Measurements from ENCODE around the gene COL6A3.

Gene COL6A3

DNA sequence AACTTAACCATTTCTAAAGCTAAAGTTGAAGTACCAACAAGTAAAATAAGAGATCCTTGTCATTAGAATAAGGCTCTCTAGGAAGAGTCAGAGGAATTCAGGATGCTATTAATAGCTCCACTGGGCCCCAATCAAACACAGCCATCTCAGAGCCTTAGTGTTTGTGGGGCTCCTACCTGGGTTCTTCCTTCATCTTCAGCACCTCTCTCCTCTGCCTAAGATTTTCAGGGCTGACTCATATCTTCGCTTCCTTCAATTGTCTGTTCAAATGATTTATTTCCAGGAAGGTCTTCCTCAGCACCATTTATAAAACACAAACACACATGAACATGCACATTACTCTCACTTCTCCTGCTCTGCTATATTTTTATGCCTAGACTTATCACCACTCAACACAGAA lies 119.5 kb downstream of the COL6A3 start:
- DNase-seq (ENCODE audit: low read depth): no peak

DNA sequence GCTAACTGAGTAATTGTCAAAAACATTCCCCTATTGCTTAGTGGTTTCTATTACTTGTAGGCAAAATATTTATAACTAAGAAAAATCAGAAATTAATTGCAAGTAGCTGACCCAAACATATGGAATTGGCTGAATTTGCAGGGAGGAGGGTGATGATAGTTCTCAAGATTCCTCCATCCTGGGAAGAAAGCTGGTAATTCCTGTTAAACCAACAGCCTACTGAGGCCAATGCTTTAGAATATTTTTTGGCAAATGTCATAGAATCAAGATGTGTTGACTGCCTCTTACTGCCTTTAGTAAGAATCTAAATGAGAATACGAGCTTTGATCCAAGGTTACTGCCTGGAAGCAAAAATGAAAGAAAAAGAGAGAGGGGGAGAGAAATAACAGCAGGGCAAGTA lies 120.0 kb downstream of the COL6A3 start:
- DNase-seq (ENCODE audit: low read depth): no peak

DNA sequence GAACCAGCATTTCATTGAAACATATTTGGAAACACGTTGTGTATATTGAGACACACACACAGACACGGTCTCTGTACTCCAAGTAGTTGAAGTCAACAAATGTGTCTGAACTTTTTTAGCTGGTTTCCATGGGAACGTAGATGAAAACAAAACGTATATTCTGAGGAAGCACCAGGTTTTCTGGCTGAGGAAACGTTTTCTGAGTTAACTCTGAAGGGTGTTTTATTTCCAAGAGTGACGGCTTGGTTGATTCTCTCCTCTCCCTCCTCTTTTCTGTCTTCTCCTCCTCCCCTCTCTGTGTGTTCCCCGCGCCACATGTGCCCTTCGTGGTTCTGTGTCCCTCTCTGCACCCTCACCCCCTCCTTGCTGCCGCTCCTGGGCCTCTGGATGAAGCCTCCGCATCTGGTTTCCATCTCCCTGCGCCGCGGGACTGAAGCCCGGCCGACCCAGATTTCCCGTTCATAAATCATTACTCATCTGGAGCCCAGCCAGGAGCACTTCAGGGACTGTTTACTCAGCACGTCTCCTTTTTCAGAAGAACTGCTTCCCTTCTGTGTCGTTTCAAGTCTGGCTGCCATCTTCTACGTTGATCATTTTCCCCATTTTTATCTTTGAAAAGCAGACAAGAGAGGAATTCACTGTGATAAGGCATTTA lies 122.7 kb downstream of the COL6A3 start:
- DNase-seq (ENCODE audit: low read depth): no peak

DNA sequence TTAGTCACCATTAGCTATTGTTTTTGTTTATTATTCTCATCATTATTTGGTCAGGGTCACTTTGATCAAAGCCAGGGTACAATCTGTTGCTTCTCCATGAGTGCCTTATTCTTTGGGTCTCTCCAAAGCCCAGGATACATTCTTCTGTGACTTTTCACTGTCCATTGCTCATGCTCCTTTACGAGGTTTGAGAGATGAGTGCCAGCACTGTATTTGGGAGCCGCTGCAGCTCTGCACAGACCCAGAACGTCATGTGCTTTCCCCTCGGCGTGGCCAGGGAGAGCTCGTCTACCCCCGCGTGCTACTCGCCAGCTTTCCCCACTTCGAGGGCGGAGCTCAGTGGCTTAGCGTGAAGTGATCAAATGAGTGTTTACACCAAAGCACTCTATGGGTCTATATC lies 123.7 kb downstream of the COL6A3 start:
- no peak for DNase-seq (ENCODE audit: low read depth)

DNA sequence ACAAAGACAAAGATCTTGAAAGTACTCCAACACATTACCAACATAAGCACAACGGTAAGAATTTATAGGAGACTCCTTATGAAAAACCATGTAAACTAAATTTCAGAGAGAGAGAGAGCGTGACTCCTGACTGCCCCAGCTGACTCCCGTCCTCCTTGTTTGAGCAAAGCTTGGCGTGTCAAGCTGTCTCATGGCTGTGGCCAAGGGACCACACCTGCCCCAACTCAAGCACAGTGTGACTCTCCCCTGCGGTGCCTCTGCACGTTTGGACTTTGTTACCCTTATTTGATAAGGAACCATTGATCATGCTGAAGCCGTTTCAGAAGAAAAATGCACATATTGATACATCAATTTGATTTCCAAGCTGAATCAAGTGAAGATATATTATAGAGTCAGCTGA lies 124.8 kb downstream of the COL6A3 start:
- DNase-seq (ENCODE audit: low read depth): no peak

DNA sequence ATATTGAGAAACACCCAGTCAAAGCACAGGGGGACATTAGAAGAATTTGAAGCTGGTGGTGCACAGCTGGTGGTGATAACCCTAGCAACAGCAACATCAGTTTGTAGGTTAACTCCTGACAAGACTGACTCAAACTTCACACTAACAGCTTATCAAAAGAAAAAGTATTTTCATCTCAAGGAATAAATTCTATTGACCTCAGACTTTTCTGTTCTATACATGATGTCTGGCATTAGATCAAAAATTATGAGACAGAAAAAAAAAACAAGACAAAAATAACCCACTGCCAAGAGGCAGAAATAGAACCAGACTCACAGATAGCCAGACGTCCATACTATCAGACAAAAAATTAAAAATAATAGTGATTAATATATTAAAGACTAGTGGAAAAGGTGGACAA lies 126.1 kb downstream of the COL6A3 start:
- no peak for DNase-seq (ENCODE audit: low read depth)

DNA sequence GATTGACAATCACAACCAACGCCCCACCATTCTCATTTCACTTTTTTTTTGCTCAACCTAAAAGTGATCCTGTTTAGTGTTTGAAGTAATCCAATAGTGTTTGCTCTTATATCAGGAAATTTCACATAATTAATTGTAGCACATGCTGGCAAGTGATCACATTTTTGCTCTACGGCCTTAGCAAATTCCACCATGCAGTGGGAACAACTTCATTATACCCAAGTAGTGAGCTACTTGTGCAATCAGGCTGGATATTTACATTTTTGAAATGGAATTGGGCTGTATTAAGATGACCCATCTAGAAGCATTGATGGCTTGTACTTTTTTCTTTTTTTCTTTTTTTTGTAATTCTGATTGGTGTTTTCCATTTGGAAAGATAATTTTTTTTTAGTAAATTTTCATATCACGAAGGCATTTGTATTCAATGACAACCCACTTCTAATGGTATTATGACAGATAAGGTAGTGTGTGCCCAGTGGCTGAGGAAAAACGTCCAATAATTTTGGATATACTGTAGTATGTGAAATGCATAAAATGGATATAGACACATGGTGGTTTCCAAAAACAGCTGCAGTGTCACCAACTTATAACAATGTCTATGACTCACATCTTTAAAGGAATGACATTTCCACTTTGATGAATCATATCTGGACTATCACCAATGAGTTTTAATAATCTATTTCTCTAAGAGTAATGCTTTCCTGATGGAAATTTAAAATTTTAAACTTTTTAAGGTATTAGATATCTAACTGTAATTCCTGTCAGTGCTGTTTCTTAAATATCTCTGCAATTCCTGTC lies 130.6 kb downstream of the COL6A3 start:
- DNase-seq (ENCODE audit: low read depth): no peak

DNA sequence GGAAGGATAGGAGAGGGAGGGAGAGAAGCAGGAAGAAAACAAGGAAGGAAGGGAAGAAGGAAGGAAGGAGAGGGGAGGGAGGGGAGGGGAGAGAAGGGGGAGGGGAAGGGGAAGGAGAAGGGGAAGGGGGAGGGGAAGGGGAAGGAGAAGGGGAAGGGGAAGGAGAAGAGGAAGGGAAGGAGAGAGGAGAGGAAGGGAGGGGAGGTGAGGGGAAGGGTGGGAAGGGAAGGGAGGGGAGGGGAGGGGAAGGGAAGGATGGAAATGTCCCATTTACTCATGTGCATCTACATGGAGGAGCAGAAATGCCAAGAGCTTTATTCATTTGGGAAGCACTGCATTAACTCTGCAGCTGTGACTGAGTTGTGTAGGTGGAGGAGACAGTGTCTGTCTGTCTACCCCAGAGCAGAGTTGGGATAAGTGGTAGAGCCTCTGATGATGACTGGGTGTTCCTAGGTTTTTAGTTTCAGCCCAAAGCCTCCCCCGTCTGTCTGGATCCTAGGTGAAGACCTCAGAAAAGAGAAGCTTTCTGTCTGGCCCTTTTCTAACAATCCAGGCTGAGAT lies 131.3 kb downstream of the COL6A3 start:
- no peak for DNase-seq (ENCODE audit: low read depth)

DNA sequence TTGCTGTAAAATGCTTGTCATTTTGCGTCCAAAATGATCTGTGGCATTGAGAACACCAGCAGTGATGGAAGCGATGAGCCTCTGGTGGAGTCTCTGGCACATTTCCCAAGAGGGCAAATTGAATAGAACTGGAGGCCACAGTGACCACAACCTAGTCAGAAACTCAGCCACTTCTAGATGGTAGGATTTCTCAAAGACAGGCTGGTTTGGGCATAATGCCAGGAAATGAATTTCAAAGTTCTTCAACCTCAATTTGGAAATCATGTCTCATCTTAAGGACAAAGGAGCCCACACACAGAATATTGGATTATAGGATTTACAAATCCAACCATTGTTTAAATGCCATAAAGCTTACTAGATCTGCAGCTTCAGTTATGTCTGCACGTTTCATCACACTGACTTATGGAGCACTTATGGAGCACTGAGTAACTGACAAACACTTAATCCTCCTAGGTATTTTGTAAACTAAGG lies 132.1 kb downstream of the COL6A3 start:
- no peak for DNase-seq (ENCODE audit: low read depth)

DNA sequence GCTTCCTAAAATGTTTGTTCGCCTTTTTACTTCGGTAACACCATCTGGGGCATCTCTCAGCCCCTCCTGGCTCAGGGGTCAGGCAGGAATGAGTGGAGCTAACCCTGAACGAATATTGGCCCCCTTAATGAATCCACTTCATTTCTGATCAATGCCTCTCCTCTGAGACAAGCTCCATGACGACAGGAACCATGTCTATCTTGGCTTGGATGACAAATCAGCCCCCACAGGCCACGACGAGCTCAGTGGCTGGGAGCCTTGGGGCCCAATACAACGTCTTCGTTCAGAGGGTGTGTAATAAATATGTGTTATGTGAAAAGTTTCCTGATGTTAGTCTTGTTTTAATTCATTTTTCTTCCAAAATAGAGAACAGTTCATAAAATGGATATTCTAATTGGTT lies 133.0 kb downstream of the COL6A3 start:
- DNase-seq (ENCODE audit: low read depth): no peak

DNA sequence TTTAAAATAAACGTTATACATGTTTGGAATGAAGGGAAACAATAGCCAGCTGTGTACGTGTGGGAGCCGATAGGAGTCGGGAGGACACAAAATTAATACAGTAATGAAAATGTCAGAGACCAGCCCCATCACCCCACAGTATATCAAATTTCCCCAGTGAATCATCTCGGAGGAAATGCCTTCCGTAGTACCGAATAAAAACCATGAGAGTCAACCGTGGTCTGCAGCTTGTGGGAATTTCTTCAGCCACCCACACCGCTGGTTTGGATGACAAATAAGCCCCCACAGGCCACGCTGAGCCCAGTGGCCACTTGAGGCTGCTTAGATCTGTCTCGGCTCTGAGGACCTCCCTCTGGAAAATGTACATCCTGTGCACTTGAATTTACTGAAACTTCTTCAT lies 133.7 kb downstream of the COL6A3 start:
- no peak for DNase-seq (ENCODE audit: low read depth)

DNA sequence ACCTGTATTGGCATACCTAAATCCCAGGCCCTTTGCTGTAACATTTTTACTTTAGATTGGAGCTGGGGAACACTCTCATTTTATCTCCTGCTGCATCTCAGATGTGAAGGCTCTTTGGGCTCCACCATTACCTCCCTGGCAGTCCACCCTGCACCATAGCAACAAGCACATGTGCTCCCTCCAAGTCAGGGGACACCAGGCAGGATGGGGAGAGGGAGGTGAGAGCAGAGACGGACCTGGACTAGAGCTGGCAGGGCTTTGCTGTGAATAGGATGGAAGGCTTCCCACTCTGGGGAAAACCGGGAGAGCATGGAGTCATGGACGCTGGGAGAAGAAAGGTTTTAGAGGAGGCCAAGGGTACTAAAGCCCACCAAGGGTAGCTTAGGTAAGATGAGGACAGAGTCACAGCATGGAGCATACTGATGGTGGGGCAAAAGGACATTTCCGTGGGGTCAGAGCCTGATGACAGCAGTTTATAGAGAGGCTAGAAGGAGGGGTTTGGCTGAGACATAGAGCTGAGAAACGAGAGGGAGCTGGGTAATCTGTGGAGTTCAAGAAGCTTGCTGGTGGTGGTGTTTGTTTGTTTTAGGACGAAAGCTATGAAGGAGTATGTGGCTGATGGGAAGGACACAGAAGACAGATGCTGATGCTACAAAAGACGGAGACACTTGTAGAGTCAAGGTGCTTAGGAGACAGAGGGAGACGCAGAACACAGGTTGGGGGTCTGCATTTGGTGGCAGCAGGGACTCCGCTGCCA lies 134.8 kb downstream of the COL6A3 start:
- no peak for DNase-seq (ENCODE audit: low read depth)

DNA sequence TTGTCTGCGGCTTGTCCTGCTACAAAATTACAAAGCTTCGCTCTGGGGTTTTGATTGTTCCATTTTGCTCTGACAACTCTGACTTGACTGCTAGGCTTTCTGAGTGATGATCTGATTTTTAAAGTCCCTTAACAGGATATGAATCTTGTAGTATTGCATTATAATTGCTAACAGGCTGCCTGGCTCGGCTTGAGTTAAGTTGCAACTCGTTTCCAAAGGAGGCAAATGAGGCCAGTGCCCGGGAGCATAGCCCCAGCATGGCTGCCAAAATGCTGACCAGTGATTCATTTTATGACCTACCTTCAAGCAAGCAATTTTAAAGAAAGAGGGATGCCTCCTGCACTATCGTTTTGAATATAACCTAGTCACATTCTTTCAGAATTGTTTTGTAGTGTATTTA lies 135.4 kb downstream of the COL6A3 start:
- DNase-seq (ENCODE audit: low read depth): no peak

DNA sequence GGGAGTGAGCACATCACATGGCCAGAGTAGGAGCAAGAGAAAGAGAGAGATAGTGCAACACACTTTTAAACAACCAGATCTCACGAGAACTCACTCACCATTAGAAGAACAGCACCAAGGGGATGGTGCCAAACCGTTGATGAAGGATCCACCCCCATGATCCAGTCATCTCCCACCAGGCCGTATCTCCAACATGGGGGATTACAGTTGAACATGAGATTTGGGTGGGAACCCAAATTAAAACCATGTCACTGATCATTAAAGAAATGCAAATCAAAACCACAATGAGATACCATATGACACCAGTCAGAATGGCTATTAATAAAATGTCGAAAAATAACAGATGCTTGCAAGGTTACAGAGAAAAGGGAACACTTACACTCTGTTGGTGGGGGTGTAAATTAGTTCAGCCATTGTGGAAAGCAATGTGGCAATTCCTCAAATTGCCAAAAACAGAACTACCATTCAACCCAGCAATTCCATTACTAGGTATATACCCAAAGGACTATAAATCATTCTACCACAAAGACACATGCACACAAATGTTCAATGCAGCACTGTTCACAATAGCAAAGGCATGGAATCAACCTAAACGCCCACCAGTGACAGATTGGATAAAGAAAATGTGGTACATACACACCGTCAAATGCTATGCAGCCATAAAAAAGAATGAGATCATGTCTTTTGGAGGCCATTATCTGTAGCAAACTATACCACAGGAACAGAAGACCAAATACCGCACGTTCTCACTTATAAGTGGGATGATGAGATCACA lies 137.1 kb downstream of the COL6A3 start:
- DNase-seq (ENCODE audit: low read depth): no peak
